Measurements from ENCODE around the gene LYPD6B.
"Not testable (repeated sequence)": the region's sequence is repeated elsewhere in the genome, so short reads cannot be mapped to it uniquely, and the experiment has no call there.

Gene LYPD6B

GRCh38 chr2:149246186-149246585 is 207.7 kb downstream of the LYPD6B start:
- H3K9me3 Mint-ChIP-seq = peaks cover 4% of the 10 kb centered on the region
- H3K36me3 Mint-ChIP-seq (ENCODE audit: low read depth) = no peaks in the 10 kb centered on the region
- no peak overlapping the region for H3K4me3 Mint-ChIP-seq
- no peak overlapping the region for H3K27ac Mint-ChIP-seq
- DNase-seq = no peak
- H3K27me3 Mint-ChIP-seq (ENCODE audit: low read depth, poor library complexity) = no peaks in the 10 kb centered on the region
- H3K4me1 Mint-ChIP-seq = no peaks in the 10 kb centered on the region
- no peak for TF ChIP-seq CTCF (IDR thresholded peaks at IDR 0.05)

- not testable (repeated sequence) for H3K4me1 Mint-ChIP-seq
Observed at GRCh38 chr2:149251436-149251835, 212.9 kb downstream of the LYPD6B start.

GRCh38 chr2:149256877-149257276 is 218.4 kb downstream of the LYPD6B start:
- Mint-ChIP-seq H3K36me3 (ENCODE audit: low read depth) (peaks cover 38% of the 10 kb centered on the region), H3K4me1 (peaks cover 26% of the 10 kb centered on the region), H3K9me3 (peaks cover 50% of the 10 kb centered on the region)
- not testable (repeated sequence) for H3K27ac Mint-ChIP-seq; H3K27me3 Mint-ChIP-seq (ENCODE audit: low read depth, poor library complexity); H3K4me3 Mint-ChIP-seq; DNase-seq

More at GRCh38 chr2:149251436-149251835, 212.9 kb downstream of the LYPD6B start:
- not testable (repeated sequence) for DNase-seq; H3K4me3 Mint-ChIP-seq; H3K27ac Mint-ChIP-seq; H3K27me3 Mint-ChIP-seq (ENCODE audit: low read depth, poor library complexity)
- peaks cover 37% of the 10 kb centered on the region for H3K36me3 Mint-ChIP-seq (ENCODE audit: low read depth)
- H3K9me3 Mint-ChIP-seq = peaks cover 48% of the 10 kb centered on the region

- Mint-ChIP-seq H3K27me3 (ENCODE audit: low read depth, poor library complexity) (peaks cover 4% of the 10 kb centered on the region), H3K27ac (peak overlapping the region; percentile 0), H3K4me3 (no peak overlapping the region), H3K36me3 (ENCODE audit: low read depth) (peaks cover 29% of the 10 kb centered on the region), H3K9me3 (peaks cover 34% of the 10 kb centered on the region), H3K4me1 (peaks cover 37% of the 10 kb centered on the region)
- TF ChIP-seq CTCF (IDR thresholded peaks at IDR 0.05) = no peak
- no peak for DNase-seq
Observed at GRCh38 chr2:149258531-149258930, 220.0 kb downstream of the LYPD6B start.

GRCh38 chr2:149259136-149259535 is 220.6 kb downstream of the LYPD6B start:
- DNase-seq = no peak
- H3K27ac Mint-ChIP-seq = no peak overlapping the region
- H3K27me3 Mint-ChIP-seq (ENCODE audit: low read depth, poor library complexity) = peaks cover 4% of the 10 kb centered on the region
- TF ChIP-seq CTCF (IDR thresholded peaks at IDR 0.05) = no peak
- no peak overlapping the region for H3K4me3 Mint-ChIP-seq
- H3K4me1 Mint-ChIP-seq = peaks cover 37% of the 10 kb centered on the region
- peaks cover 23% of the 10 kb centered on the region for H3K36me3 Mint-ChIP-seq (ENCODE audit: low read depth)
- peaks cover 28% of the 10 kb centered on the region for H3K9me3 Mint-ChIP-seq

- H3K4me3 Mint-ChIP-seq = peak overlapping the region; percentile 23
- H3K4me1 Mint-ChIP-seq = peaks cover 37% of the 10 kb centered on the region
- H3K27ac Mint-ChIP-seq = peak overlapping the region; percentile 91
- peaks cover 2% of the 10 kb centered on the region for H3K9me3 Mint-ChIP-seq
- DNase-seq = no peak
- peaks cover 4% of the 10 kb centered on the region for H3K27me3 Mint-ChIP-seq (ENCODE audit: low read depth, poor library complexity)
- no peak for TF ChIP-seq CTCF (IDR thresholded peaks at IDR 0.05)
- H3K36me3 Mint-ChIP-seq (ENCODE audit: low read depth) = no peaks in the 10 kb centered on the region
Observed at GRCh38 chr2:149261692-149262091, 223.2 kb downstream of the LYPD6B start.
